Gastroesophageal sphincter (tissue), 4 donors: ENCODE results near the gene SPEN. TPM values are rescaled to one million over a fixed set of nuclear protein-coding genes. Genes with fewer than 3 reads are reported as not detected.

Experiments
- ATAC-seq: fragments of 150-250 bp; one replicate; pipeline ENCODE4 v1.9.1; 2016; ENCODE audit warnings: mild to moderate bottlenecking, moderate library complexity
- H3K27ac ChIP-seq, 4 donors: fragments of 200-600 bp; sonication (generic) in 3 of 4; 1 replicate in 3 of 4; 2 replicates in 1 of 4; pipeline ENCODE4 v1.5.1; 2016 to 2019
- H3K27me3 ChIP-seq: fragments of 200-600 bp; sonication (generic); one replicate; pipeline ENCODE4 v1.5.1; 2019
- H3K36me3 ChIP-seq, 2 donors: fragments of 200-600 bp; sonication (generic); one replicate each; pipeline ENCODE4 v1.5.1; 2019; ENCODE audit warnings: control low read depth in 1 of 2
- H3K4me1 ChIP-seq, 3 donors: fragments of 200-600 bp; sonication (generic); 1 replicate in 2 of 3; 2 replicates in 1 of 3; pipeline ENCODE4 v1.5.1; 2016 to 2019; ENCODE audit warnings: control low read depth in 2 of 3
- H3K4me3 ChIP-seq, 2 donors: fragments of 200-600 bp; sonication (generic); one replicate each; pipeline ENCODE4 v1.5.1; 2019; ENCODE audit warnings: mild to moderate bottlenecking in 1 of 2, moderate library complexity in 1 of 2
- H3K9me3 ChIP-seq, 3 donors: fragments of 200-600 bp; sonication (generic); one replicate each; pipeline ENCODE4 v1.5.1; 2017 to 2019; ENCODE audit warnings: control low read depth in 2 of 3
- EP300 ChIP-seq: sonication (generic); formaldehyde crosslinking; IDR thresholded peaks from one replicate; pipeline ENCODE4 v1.6.1; 2017; ENCODE audit warnings: antibody characterized with exemption, mild to moderate bottlenecking
- POLR2A ChIP-seq, 2 donors: fragments of 450-650 bp; IDR thresholded peaks; one replicate each; pipeline ENCODE4 v1.6.1; 2017; ENCODE audit warnings: antibody characterized with exemption in 2 of 2, mild to moderate bottlenecking in 2 of 2, moderate library complexity in 1 of 2
- POLR2AphosphoS5 ChIP-seq: sonication (generic); formaldehyde crosslinking; IDR thresholded peaks from one replicate; pipeline ENCODE4 v1.6.1; 2017; ENCODE audit warnings: antibody characterized with exemption
- WGBS, 2 donors: methylation state at CpG; one replicate each; pipeline ENCODE4 v1.1.5; 2018; ENCODE audit warnings: low coverage in 1 of 2; 5-methylcytosine and 5-hydroxymethylcytosine counted together
- total RNA-seq, 4 donors: library from RNA; depleted of rRNA; stranded (reverse); fragments of >200 nt; gene quantifications; one replicate each; pipeline ENCODE4 v1.1.0, GENCODE V29; 2016
- TF ChIP-seq, protein P1 (sequence below), 4 experiments: fragments of 200-600 bp in 2 of 4; fragments of 450-650 bp in 2 of 4; sonication (generic) in 1 of 4; IDR thresholded peaks; one replicate each; pipeline ENCODE4 v1.5.1; 2017 to 2019; ENCODE audit warnings: antibody characterized with exemption in 4 of 4, mild to moderate bottlenecking in 2 of 4, moderate library complexity in 2 of 4

The SPEN gene
- total RNA-seq, 4 donors from 2014 or later, result 40.3 to 79.4 (median 50.7) TPM

DNA sequence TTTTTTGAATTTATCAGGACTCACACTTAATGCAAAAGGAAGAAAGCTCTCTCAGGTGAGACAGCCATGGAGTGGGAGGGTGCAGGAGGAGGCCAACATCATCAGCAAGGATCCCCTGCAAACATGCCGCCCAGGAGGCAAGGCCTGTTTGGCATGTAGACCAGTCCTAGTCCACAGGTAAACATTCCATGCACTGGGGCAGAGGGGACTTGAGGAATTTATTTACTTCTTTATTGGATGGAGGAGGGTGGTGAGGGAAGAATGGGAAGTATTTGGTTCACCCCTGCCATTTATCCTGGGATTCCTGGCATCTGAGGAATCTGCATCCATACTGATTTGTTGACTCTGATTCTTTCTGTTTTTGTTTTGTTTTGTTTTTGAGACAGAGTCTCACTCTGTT is 38.6 kb upstream of the SPEN start:
- Histone ChIP-seq H3K27me3 (no peaks in the 10 kb centered on the region), H3K4me1 (peaks cover 0 to 6% (median 0%) of the 10 kb centered on the region in 3 donors), H3K27ac (no peak overlapping the region), H3K9me3 (no peaks in the 10 kb centered on the region), H3K36me3 (no peaks in the 10 kb centered on the region), H3K4me3 (no peak overlapping the region)
- 80 to 100% methylated on average over 1 of the region's 1 CpG for WGBS, 2 donors
- TF ChIP-seq EP300 (no peak), POLR2A (IDR thresholded peaks at IDR 0.05) (no peak), POLR2AphosphoS5 (no peak)
- TF ChIP-seq, protein P1, sequence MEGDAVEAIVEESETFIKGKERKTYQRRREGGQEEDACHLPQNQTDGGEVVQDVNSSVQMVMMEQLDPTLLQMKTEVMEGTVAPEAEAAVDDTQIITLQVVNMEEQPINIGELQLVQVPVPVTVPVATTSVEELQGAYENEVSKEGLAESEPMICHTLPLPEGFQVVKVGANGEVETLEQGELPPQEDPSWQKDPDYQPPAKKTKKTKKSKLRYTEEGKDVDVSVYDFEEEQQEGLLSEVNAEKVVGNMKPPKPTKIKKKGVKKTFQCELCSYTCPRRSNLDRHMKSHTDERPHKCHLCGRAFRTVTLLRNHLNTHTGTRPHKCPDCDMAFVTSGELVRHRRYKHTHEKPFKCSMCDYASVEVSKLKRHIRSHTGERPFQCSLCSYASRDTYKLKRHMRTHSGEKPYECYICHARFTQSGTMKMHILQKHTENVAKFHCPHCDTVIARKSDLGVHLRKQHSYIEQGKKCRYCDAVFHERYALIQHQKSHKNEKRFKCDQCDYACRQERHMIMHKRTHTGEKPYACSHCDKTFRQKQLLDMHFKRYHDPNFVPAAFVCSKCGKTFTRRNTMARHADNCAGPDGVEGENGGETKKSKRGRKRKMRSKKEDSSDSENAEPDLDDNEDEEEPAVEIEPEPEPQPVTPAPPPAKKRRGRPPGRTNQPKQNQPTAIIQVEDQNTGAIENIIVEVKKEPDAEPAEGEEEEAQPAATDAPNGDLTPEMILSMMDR (IDR thresholded peaks at IDR 0.05), result no peak
- ATAC-seq, result no peak

DNA sequence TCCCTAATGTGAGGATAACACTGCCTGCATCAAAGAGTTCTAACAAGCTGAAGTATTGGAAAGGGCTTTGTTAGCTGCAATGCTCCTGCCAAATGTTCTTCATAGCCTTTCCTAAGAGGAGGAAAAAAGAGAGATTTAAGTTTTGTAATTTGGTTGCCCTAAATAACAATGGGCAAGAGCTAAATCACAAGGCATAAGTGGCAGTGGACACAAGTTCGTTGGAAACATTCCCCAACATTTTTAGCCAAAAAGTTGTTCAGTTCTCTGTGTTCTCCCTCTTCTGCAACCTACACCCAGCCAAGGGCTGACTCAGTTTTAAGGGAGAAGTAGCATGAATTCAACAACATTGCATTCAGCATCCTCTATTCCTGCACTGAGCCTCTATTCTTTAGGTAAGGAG is 37.4 kb upstream of the SPEN start:
- Histone ChIP-seq H3K4me3 (no peak overlapping the region), H3K36me3 (no peaks in the 10 kb centered on the region), H3K9me3 (no peaks in the 10 kb centered on the region), H3K27ac (peak overlapping the region in 1 of 4 donors; percentile 46), H3K4me1 (peaks cover 0 to 6% (median 0%) of the 10 kb centered on the region in 3 donors), H3K27me3 (no peaks in the 10 kb centered on the region)
- 45 to 50% methylated on average over 1 of the region's 1 CpG for WGBS, 2 donors
- peak; percentile 77 for ATAC-seq
- TF ChIP-seq, protein P1 (IDR thresholded peaks at IDR 0.05), result no peak
- TF ChIP-seq POLR2AphosphoS5 (no peak), POLR2A (IDR thresholded peaks at IDR 0.05) (no peak), EP300 (no peak)

DNA sequence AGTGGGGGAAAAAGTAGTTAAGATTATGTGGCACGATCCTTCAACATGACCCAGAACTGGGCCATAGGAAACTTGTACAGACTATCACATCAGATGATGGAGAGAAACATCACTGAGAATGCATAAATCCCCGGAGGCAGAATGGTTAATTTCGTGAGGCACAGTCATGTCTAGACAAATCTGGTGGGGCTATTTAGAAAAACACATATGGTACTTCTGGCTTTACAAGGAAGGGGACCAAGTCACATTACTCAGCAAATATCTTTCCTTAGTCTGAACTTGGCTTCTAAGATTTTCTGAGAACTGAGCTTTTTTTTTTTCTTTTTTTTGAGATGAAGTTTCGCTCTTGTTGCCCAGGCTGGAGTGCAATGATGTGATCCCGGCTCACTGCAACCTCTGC is 30.8 kb upstream of the SPEN start:
- WGBS, 2 donors, result 74 to 93% methylated on average over 3 to 5 of the region's 5 CpGs
- Histone ChIP-seq H3K4me3 (no peak overlapping the region), H3K9me3 (no peaks in the 10 kb centered on the region), H3K4me1 (peaks cover 0 to 10% (median 0%) of the 10 kb centered on the region in 3 donors), H3K36me3 (no peaks in the 10 kb centered on the region), H3K27ac (no peak overlapping the region), H3K27me3 (no peaks in the 10 kb centered on the region)
- no peak for ATAC-seq
- TF ChIP-seq, protein P1 (IDR thresholded peaks at IDR 0.05), result no peak
- TF ChIP-seq POLR2AphosphoS5, result no peak
- TF ChIP-seq POLR2A (IDR thresholded peaks at IDR 0.05), result no peak
- no peak for TF ChIP-seq EP300

DNA sequence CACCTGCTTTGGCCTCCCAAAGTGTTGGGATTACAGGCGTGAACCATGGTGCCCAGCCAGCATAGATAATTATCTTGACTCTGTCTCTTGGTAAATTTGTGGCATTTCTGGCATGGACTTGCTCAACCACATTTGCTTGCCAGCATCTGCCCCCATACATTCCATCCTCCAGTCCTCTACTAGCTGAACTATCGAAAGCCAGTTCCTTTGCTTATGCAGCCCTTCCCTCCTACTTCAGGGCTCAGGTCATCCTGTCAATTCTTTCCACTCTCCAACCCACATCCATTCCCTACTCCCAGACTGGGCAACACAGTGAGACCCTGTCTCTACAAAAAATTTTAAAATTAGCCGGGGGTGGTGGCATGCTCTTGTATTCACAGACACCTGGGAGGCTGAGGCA is 27.0 kb upstream of the SPEN start:
- peaks cover 0 to 13% (median 0%) of the 10 kb centered on the region in 3 donors for H3K4me1 ChIP-seq
- no peaks in the 10 kb centered on the region for H3K36me3 ChIP-seq
- TF ChIP-seq, protein P1 (IDR thresholded peaks at IDR 0.05), result no peak
- TF ChIP-seq POLR2AphosphoS5 (no peak), POLR2A (IDR thresholded peaks at IDR 0.05) (no peak), EP300 (no peak)
- no peaks in the 10 kb centered on the region for H3K9me3 ChIP-seq
- no peaks in the 10 kb centered on the region for H3K27me3 ChIP-seq
- WGBS, 2 donors, result 89 to 90% methylated on average over 3 of the region's 3 CpGs
- no peak overlapping the region for H3K27ac ChIP-seq
- no peak overlapping the region for H3K4me3 ChIP-seq
- ATAC-seq, result no peak

DNA sequence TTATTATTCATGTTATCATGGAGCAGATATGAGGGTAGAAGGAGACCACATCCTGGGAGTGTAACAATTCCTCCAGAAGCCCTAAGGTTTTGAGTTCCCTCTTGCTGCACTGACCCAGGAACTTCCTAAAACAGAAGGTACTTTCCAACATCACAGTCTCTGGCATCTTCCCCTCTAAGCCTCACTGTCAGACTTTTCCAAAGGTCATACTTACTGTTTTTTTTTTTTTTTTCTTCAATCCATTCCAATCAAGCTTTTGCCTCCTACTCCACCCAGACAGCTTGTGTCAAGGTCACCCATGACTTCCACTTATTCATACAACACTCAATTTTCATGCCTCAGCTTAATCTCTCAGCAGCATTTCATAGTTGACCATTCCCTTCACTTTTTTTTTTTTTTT is 21.7 kb upstream of the SPEN start:
- H3K4me3 ChIP-seq, result no peak overlapping the region
- no peaks in the 10 kb centered on the region for H3K9me3 ChIP-seq
- H3K27me3 ChIP-seq, result no peaks in the 10 kb centered on the region
- no peak for ATAC-seq
- peak overlapping the region in 2 of 4 donors; percentile 19 to 65 for H3K27ac ChIP-seq
- no peaks in the 10 kb centered on the region for H3K36me3 ChIP-seq
- H3K4me1 ChIP-seq, result peaks cover 0 to 24% (median 0%) of the 10 kb centered on the region in 3 donors
- TF ChIP-seq POLR2A (IDR thresholded peaks at IDR 0.05) (no peak), EP300 (no peak), POLR2AphosphoS5 (peak; percentile 4)
- TF ChIP-seq, protein P1 (IDR thresholded peaks at IDR 0.05), result no peak
